WTC11 (cell line): ENCODE results near the gene TMPRSS13. TPM values are rescaled to one million over a fixed set of nuclear protein-coding genes. Genes with fewer than 3 reads are reported as not detected.

Experiments
- ATAC-seq: fragments of 200-7000 bp; cut with Tn5 transposase; 2 replicates; pipeline ENCODE4 v1.10.0; 2021; ENCODE audit warnings: mild to moderate bottlenecking, moderate library complexity
- CTCF ChIA-PET: fragments of 300-600 bp; sonication (Branson Sonifier 250); formaldehyde crosslinking; loops from one replicate; lab custom pipeline; 2021; ENCODE audit warnings: antibody characterized with exemption; lab: Charles Lee
- POLR2A ChIA-PET: fragments of 350-600 bp; sonication (Branson Sonifier 250); formaldehyde crosslinking; loops from one replicate; lab custom pipeline; 2021; ENCODE audit warnings: antibody characterized with exemption; lab: Charles Lee
- DNase-seq: peaks from one replicate; pipeline ENCODE4 v3.0.0; 2021; ENCODE audit warnings: low spot score
- H3K27ac Mint-ChIP-seq: 2 replicates; pipeline ENCODE4 v1.8.0; 2021; ENCODE audit warnings: mixed read lengths
- H3K27me3 Mint-ChIP-seq: 2 replicates; pipeline ENCODE4 v1.8.0; 2021; ENCODE audit warnings: low read depth, mild to moderate bottlenecking, moderate library complexity, mixed read lengths
- H3K36me3 Mint-ChIP-seq: 2 replicates; pipeline ENCODE4 v1.8.0; 2021; ENCODE audit warnings: mixed read lengths
- H3K4me1 Mint-ChIP-seq: 2 replicates; pipeline ENCODE4 v1.8.0; 2022; ENCODE audit warnings: mixed read lengths
- H3K4me3 Mint-ChIP-seq: 2 replicates; pipeline ENCODE4 v1.8.0; 2021; ENCODE audit warnings: mild to moderate bottlenecking, moderate library complexity, mixed read lengths
- H3K9me3 Mint-ChIP-seq: 2 replicates; pipeline ENCODE4 v1.8.0; 2021; ENCODE audit warnings: mixed read lengths
- ATF2 ChIP-seq: sonication (generic); formaldehyde crosslinking; IDR thresholded peaks from 2 replicates; pipeline ENCODE4 v1.8.1; 2022; ENCODE audit warnings: low read depth, missing genetic modification reagents, borderline replicate concordance
- ETV6 ChIP-seq: sonication (generic); formaldehyde crosslinking; IDR thresholded peaks from 2 replicates; pipeline ENCODE4 v1.8.1; 2022; ENCODE audit warnings: mild to moderate bottlenecking, missing genetic modification reagents
- GABPB1 ChIP-seq: sonication (generic); formaldehyde crosslinking; IDR thresholded peaks from 2 replicates; pipeline ENCODE4 v1.8.1; 2023; ENCODE audit warnings: mild to moderate bottlenecking, missing genetic modification reagents
- IRF2 ChIP-seq: sonication (generic); formaldehyde crosslinking; IDR thresholded peaks from 2 replicates; pipeline ENCODE4 v1.8.0; 2022; ENCODE audit warnings: low read depth, missing genetic modification reagents, borderline replicate concordance
- NFATC4 ChIP-seq: fragments of 250-450 bp; sonication (Bioruptor Pico); IDR thresholded peaks from 2 replicates; pipeline ENCODE4 v1.9.0; 2021; ENCODE audit warnings: mild to moderate bottlenecking
- NR1H2 ChIP-seq: sonication (generic); formaldehyde crosslinking; IDR thresholded peaks from 2 replicates; pipeline ENCODE4 v1.9.0; 2021; ENCODE audit warnings: mild to moderate bottlenecking, moderate library complexity, missing genetic modification reagents
- PRRX2 ChIP-seq: fragments of 250-450 bp; sonication (Bioruptor Pico); IDR thresholded peaks from 2 replicates; pipeline ENCODE4 v1.8.0; 2021; ENCODE audit warnings: mild to moderate bottlenecking
- SMAD3 ChIP-seq: sonication (generic); formaldehyde crosslinking; IDR thresholded peaks from 2 replicates; pipeline ENCODE4 v1.8.0; 2022; ENCODE audit warnings: missing genetic modification reagents, mild to moderate bottlenecking, borderline replicate concordance
- SMAD4 ChIP-seq: sonication (generic); formaldehyde crosslinking; IDR thresholded peaks from 2 replicates; pipeline ENCODE4 v1.8.0; 2022; ENCODE audit warnings: mild to moderate bottlenecking, missing genetic modification reagents
- SOX15 ChIP-seq: fragments of 250-450 bp; sonication (Bioruptor Pico); IDR thresholded peaks from 2 replicates; pipeline ENCODE4 v1.9.0; 2021; ENCODE audit warnings: mild to moderate bottlenecking
- TP53 ChIP-seq: sonication (generic); formaldehyde crosslinking; IDR thresholded peaks from 2 replicates; pipeline ENCODE4 v1.8.1; 2023; ENCODE audit warnings: mild to moderate bottlenecking, missing genetic modification reagents
- USF1 ChIP-seq: sonication (generic); formaldehyde crosslinking; IDR thresholded peaks from 2 replicates; pipeline ENCODE4 v1.8.0; 2022; ENCODE audit warnings: mild to moderate bottlenecking, missing genetic modification reagents
- USF2 ChIP-seq: sonication (generic); formaldehyde crosslinking; IDR thresholded peaks from 2 replicates; pipeline ENCODE4 v1.8.1; 2023; ENCODE audit warnings: mild to moderate bottlenecking, missing genetic modification reagents, moderate library complexity
- ZNF138 ChIP-seq: sonication (generic); formaldehyde crosslinking; conservative IDR thresholded peaks from 2 replicates; pipeline ENCODE4 v1.8.1; 2022; ENCODE audit warnings: mild to moderate bottlenecking, moderate library complexity, missing genetic modification reagents
- ZNF263 ChIP-seq: sonication (generic); formaldehyde crosslinking; IDR thresholded peaks from 2 replicates; pipeline ENCODE4 v1.8.1; 2022; ENCODE audit warnings: low read depth, mild to moderate bottlenecking, moderate library complexity, missing genetic modification reagents
- total RNA-seq: library from RNA; stranded (reverse); gene quantifications from 3 replicates; pipeline ENCODE4 v1.2.3, GENCODE V29; 2021
- TF ChIP-seq, protein P1 (sequence below): fragments of 200-600 bp; IDR thresholded peaks from 2 replicates; pipeline ENCODE4 v1.8.0; 2022; ENCODE audit warnings: antibody characterized with exemption
- TF ChIP-seq, protein P2 (sequence below): sonication (generic); formaldehyde crosslinking; IDR thresholded peaks from 2 replicates; pipeline ENCODE4 v1.8.0; 2023; ENCODE audit warnings: missing genetic modification reagents, mild to moderate bottlenecking, borderline replicate concordance
- TF ChIP-seq, protein P3 (sequence below): sonication (generic); formaldehyde crosslinking; IDR thresholded peaks from 2 replicates; pipeline ENCODE4 v1.8.1; 2023; ENCODE audit warnings: mild to moderate bottlenecking, missing genetic modification reagents
- TF ChIP-seq, protein P4 (sequence below): sonication (generic); formaldehyde crosslinking; IDR thresholded peaks from 2 replicates; pipeline ENCODE4 v1.8.1; 2023; ENCODE audit warnings: mild to moderate bottlenecking, moderate library complexity, missing genetic modification reagents

TMPRSS13 gene
- total RNA-seq, 1 experiment from 2014 or later: 0.63 TPM

- no peak for TF ChIP-seq USF2 (CRISPR knock-in tag)
- no peak for TF ChIP-seq NR1H2 (CRISPR knock-in tag)
- TF ChIP-seq, protein P1, sequence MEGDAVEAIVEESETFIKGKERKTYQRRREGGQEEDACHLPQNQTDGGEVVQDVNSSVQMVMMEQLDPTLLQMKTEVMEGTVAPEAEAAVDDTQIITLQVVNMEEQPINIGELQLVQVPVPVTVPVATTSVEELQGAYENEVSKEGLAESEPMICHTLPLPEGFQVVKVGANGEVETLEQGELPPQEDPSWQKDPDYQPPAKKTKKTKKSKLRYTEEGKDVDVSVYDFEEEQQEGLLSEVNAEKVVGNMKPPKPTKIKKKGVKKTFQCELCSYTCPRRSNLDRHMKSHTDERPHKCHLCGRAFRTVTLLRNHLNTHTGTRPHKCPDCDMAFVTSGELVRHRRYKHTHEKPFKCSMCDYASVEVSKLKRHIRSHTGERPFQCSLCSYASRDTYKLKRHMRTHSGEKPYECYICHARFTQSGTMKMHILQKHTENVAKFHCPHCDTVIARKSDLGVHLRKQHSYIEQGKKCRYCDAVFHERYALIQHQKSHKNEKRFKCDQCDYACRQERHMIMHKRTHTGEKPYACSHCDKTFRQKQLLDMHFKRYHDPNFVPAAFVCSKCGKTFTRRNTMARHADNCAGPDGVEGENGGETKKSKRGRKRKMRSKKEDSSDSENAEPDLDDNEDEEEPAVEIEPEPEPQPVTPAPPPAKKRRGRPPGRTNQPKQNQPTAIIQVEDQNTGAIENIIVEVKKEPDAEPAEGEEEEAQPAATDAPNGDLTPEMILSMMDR: no peak
- no peak for TF ChIP-seq SMAD4 (CRISPR knock-in tag)
- TF ChIP-seq, protein P2, sequence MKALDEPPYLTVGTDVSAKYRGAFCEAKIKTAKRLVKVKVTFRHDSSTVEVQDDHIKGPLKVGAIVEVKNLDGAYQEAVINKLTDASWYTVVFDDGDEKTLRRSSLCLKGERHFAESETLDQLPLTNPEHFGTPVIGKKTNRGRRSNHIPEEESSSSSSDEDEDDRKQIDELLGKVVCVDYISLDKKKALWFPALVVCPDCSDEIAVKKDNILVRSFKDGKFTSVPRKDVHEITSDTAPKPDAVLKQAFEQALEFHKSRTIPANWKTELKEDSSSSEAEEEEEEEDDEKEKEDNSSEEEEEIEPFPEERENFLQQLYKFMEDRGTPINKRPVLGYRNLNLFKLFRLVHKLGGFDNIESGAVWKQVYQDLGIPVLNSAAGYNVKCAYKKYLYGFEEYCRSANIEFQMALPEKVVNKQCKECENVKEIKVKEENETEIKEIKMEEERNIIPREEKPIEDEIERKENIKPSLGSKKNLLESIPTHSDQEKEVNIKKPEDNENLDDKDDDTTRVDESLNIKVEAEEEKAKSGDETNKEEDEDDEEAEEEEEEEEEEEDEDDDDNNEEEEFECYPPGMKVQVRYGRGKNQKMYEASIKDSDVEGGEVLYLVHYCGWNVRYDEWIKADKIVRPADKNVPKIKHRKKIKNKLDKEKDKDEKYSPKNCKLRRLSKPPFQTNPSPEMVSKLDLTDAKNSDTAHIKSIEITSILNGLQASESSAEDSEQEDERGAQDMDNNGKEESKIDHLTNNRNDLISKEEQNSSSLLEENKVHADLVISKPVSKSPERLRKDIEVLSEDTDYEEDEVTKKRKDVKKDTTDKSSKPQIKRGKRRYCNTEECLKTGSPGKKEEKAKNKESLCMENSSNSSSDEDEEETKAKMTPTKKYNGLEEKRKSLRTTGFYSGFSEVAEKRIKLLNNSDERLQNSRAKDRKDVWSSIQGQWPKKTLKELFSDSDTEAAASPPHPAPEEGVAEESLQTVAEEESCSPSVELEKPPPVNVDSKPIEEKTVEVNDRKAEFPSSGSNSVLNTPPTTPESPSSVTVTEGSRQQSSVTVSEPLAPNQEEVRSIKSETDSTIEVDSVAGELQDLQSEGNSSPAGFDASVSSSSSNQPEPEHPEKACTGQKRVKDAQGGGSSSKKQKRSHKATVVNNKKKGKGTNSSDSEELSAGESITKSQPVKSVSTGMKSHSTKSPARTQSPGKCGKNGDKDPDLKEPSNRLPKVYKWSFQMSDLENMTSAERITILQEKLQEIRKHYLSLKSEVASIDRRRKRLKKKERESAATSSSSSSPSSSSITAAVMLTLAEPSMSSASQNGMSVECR (CRISPR knock-in tag): no peak
Observed at GRCh38 chr11:117941976-117942654, 12.9 kb upstream of the TMPRSS13 start (continued).

DNA sequence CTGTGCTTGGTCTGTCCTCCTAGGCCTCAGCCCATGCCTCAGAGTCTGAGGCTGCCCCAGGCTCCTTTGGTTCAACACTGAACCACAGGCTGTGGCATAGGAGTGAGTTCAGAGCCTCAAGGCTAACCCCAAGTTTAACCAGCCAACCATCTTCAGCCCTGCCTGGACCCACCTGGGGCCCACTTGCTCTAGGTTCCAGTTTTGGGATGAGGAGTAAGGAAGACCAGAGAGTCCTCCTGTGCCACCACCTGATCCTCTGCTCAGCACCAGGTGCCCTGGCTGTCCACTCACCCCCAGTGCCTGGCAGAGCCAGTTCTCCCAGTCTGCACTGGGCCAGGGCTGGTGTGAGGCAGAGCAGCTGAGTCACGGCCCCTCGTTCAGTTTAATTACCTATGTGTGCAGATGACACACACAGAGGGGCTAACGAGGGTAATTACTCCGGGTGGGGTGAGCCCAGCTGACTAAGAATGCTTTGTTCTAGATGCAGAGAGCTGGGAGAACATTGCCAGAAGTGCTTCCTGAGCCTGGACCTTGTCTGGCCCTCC, 12.0 kb upstream of the TMPRSS13 start:
- DNase-seq (no peak), ATAC-seq (no peak)
- TF ChIP-seq IRF2 (CRISPR knock-in tag): no peak
- no peak for TF ChIP-seq ETV6 (CRISPR knock-in tag)
- TF ChIP-seq GABPB1: no peak
- TF ChIP-seq SMAD3 (CRISPR knock-in tag): no peak
- TF ChIP-seq SOX15 (CRISPR knock-in tag): no peak
- TF ChIP-seq ZNF138 (CRISPR knock-in tag): no peak
- no peak for TF ChIP-seq NFATC4
- TF ChIP-seq ZNF263 (CRISPR knock-in tag): no peak
- TF ChIP-seq USF1 (CRISPR knock-in tag): no peak
- TF ChIP-seq, protein P3, sequence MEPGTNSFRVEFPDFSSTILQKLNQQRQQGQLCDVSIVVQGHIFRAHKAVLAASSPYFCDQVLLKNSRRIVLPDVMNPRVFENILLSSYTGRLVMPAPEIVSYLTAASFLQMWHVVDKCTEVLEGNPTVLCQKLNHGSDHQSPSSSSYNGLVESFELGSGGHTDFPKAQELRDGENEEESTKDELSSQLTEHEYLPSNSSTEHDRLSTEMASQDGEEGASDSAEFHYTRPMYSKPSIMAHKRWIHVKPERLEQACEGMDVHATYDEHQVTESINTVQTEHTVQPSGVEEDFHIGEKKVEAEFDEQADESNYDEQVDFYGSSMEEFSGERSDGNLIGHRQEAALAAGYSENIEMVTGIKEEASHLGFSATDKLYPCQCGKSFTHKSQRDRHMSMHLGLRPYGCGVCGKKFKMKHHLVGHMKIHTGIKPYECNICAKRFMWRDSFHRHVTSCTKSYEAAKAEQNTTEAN: no peak
- TF ChIP-seq, protein P4, sequence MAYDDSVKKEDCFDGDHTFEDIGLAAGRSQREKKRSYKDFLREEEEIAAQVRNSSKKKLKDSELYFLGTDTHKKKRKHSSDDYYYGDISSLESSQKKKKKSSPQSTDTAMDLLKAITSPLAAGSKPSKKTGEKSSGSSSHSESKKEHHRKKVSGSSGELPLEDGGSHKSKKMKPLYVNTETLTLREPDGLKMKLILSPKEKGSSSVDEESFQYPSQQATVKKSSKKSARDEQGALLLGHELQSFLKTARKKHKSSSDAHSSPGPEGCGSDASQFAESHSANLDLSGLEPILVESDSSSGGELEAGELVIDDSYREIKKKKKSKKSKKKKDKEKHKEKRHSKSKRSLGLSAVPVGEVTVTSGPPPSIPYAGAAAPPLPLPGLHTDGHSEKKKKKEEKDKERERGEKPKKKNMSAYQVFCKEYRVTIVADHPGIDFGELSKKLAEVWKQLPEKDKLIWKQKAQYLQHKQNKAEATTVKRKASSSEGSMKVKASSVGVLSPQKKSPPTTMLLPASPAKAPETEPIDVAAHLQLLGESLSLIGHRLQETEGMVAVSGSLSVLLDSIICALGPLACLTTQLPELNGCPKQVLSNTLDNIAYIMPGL (CRISPR knock-in tag): no peak
- no peak for TF ChIP-seq TP53
- TF ChIP-seq USF2 (CRISPR knock-in tag): no peak
- no peak for TF ChIP-seq ATF2 (CRISPR knock-in tag)
- no peak for TF ChIP-seq PRRX2
- H3K27me3 Mint-ChIP-seq: no peaks in the 10 kb centered on the region
- no peaks in the 10 kb centered on the region for H3K9me3 Mint-ChIP-seq
- H3K36me3 Mint-ChIP-seq: no peaks in the 10 kb centered on the region
- ChIA-PET CTCF (interaction anchor here (10.5 kb wide), 1 partner anchor 121 kb away, joined by 336 read pairs; the partner anchor contains the start of gene FXYD2), POLR2A (no interaction called here)
- H3K4me1 Mint-ChIP-seq: no peaks in the 10 kb centered on the region
- H3K4me3 Mint-ChIP-seq: no peak overlapping the region
- H3K27ac Mint-ChIP-seq: no peak overlapping the region
